ENCODE data around the gene PLCH1.
"Not testable (repeated sequence)": the region's sequence is repeated elsewhere in the genome, so short reads cannot be mapped to it uniquely, and the experiment has no call there.

The PLCH1 gene

GRCh38 chr3:155647206-155647605 is 97.7 kb downstream of the PLCH1 start:
- no peak overlapping the region for H3K4me3 ChIP-seq (ENCODE audit: low read depth, low read length)

GRCh38 chr3:155646669-155647068 is 98.2 kb downstream of the PLCH1 start:
- H3K4me3 ChIP-seq (ENCODE audit: low read depth, low read length), result no peak overlapping the region

- no peak overlapping the region for H3K4me3 ChIP-seq (ENCODE audit: low read depth, low read length)
Measured at GRCh38 chr3:155646128-155646527, 98.7 kb downstream of the PLCH1 start.

- H3K4me3 ChIP-seq (ENCODE audit: low read depth, low read length), result no peak overlapping the region
Measured at GRCh38 chr3:155643581-155644165, 101.2 kb downstream of the PLCH1 start.

- H3K4me3 ChIP-seq (ENCODE audit: low read depth, low read length), result no peak overlapping the region
Measured at GRCh38 chr3:155641956-155642355, 102.9 kb downstream of the PLCH1 start.

GRCh38 chr3:155640098-155640497 is 104.8 kb downstream of the PLCH1 start:
- H3K4me3 ChIP-seq (ENCODE audit: low read depth, low read length), result no peak overlapping the region

- no peak overlapping the region for H3K4me3 ChIP-seq (ENCODE audit: low read depth, low read length)
Measured at GRCh38 chr3:155639462-155640055, 105.3 kb downstream of the PLCH1 start.

GRCh38 chr3:155638461-155638860 is 106.4 kb downstream of the PLCH1 start:
- H3K4me3 ChIP-seq (ENCODE audit: low read depth, low read length), result not testable (repeated sequence)

GRCh38 chr3:155637567-155637966 is 107.3 kb downstream of the PLCH1 start:
- no peak overlapping the region for H3K4me3 ChIP-seq (ENCODE audit: low read depth, low read length)

- H3K4me3 ChIP-seq (ENCODE audit: low read depth, low read length), result no peak overlapping the region
Measured at GRCh38 chr3:155635056-155635455, 109.8 kb downstream of the PLCH1 start.

- H3K4me3 ChIP-seq (ENCODE audit: low read depth, low read length), result no peak overlapping the region
Measured at GRCh38 chr3:155634121-155634719, 110.7 kb downstream of the PLCH1 start.

GRCh38 chr3:155631323-155632019 is 113.4 kb downstream of the PLCH1 start:
- no peak overlapping the region for H3K4me3 ChIP-seq (ENCODE audit: low read depth, low read length)

- no peak overlapping the region for H3K4me3 ChIP-seq (ENCODE audit: low read depth, low read length)
Measured at GRCh38 chr3:155629556-155629955, 115.3 kb downstream of the PLCH1 start.

- H3K4me3 ChIP-seq (ENCODE audit: low read depth, low read length), result no peak overlapping the region
Measured at GRCh38 chr3:155629056-155629455, 115.8 kb downstream of the PLCH1 start.

- not testable (repeated sequence) for H3K4me3 ChIP-seq (ENCODE audit: low read depth, low read length)
Measured at GRCh38 chr3:155622647-155623046, 122.2 kb downstream of the PLCH1 start.

- H3K4me3 ChIP-seq (ENCODE audit: low read depth, low read length), result not testable (repeated sequence)
Measured at GRCh38 chr3:155620552-155620951, 124.3 kb downstream of the PLCH1 start.

- H3K4me3 ChIP-seq (ENCODE audit: low read depth, low read length), result no peak overlapping the region
Measured at GRCh38 chr3:155619118-155619915, 125.6 kb downstream of the PLCH1 start.

GRCh38 chr3:155618543-155618942 is 126.3 kb downstream of the PLCH1 start:
- no peak overlapping the region for H3K4me3 ChIP-seq (ENCODE audit: low read depth, low read length)

GRCh38 chr3:155617346-155617925 is 127.4 kb downstream of the PLCH1 start:
- H3K4me3 ChIP-seq (ENCODE audit: low read depth, low read length), result no peak overlapping the region

- not testable (repeated sequence) for H3K4me3 ChIP-seq (ENCODE audit: low read depth, low read length)
Measured at GRCh38 chr3:155615141-155615540, 129.7 kb downstream of the PLCH1 start.

- H3K4me3 ChIP-seq (ENCODE audit: low read depth, low read length), result not testable (repeated sequence)
Measured at GRCh38 chr3:155614410-155614809, 130.5 kb downstream of the PLCH1 start.
